DOHH2 (cell line): ENCODE data around the gene ADARB1.

Experiments used
- H3F3A ChIP-seq: fragments of 200-600 bp; sonication (generic), shearing (Covaris generic); 2 replicates; pipeline ENCODE4 v1.6.0; 2016; ENCODE audit warnings: antibody characterized with exemption, mild to moderate bottlenecking; ENCODE audit not compliant: control insufficient read depth, insufficient read depth
- H3K27ac ChIP-seq: fragments of 200-600 bp; sonication (generic); 2 replicates; pipeline ENCODE4 v1.5.1; 2014; ENCODE audit warnings: low read depth, mild to moderate bottlenecking, low read length, moderate library complexity
- H3K27me3 ChIP-seq: fragments of 200-600 bp; sonication (generic); 2 replicates; pipeline ENCODE4 v1.6.1; 2014; ENCODE audit warnings: mild to moderate bottlenecking, low read length, mixed read lengths; ENCODE audit not compliant: control insufficient read depth
- H3K36me3 ChIP-seq: fragments of 200-600 bp; sonication (generic); 2 replicates; pipeline ENCODE4 v1.6.1; 2014; ENCODE audit warnings: mild to moderate bottlenecking, low read length, moderate library complexity, mixed read lengths; ENCODE audit not compliant: control insufficient read depth
- H3K4me1 ChIP-seq: fragments of 200-600 bp; sonication (generic); 2 replicates; pipeline ENCODE4 v1.6.1; 2014; ENCODE audit warnings: mild to moderate bottlenecking, low read length, mixed read lengths; ENCODE audit not compliant: control insufficient read depth
- H3K4me2 ChIP-seq: fragments of 200-600 bp; sonication (generic); 2 replicates; pipeline ENCODE4 v1.6.0; 2014; ENCODE audit warnings: mild to moderate bottlenecking, low read length, moderate library complexity
- H3K4me3 ChIP-seq: fragments of 200-600 bp; sonication (generic); 2 replicates; pipeline ENCODE4 v1.5.1; 2014; ENCODE audit warnings: mild to moderate bottlenecking, low read length, mixed read lengths
- H3K79me2 ChIP-seq: fragments of 200-600 bp; sonication (generic); 2 replicates; pipeline ENCODE4 v1.6.1; 2014; ENCODE audit warnings: mild to moderate bottlenecking, low read length, mixed read lengths; ENCODE audit not compliant: control insufficient read depth
- H3K9me2 ChIP-seq: fragments of 200-600 bp; sonication (generic); replicated peaks from 2 replicates; pipeline ENCODE4 v1.6.1; 2014; ENCODE audit warnings: mild to moderate bottlenecking, low read length, mixed read lengths; ENCODE audit not compliant: control insufficient read depth
- H3K9me3 ChIP-seq: fragments of 200-600 bp; sonication (generic); 2 replicates; pipeline ENCODE4 v1.6.1; 2014; ENCODE audit warnings: antibody characterized with exemption, low read length, mixed read lengths; ENCODE audit not compliant: control insufficient read depth, insufficient read depth
- H4K20me1 ChIP-seq: fragments of 200-600 bp; sonication (generic); 2 replicates; pipeline ENCODE4 v1.6.0; 2014; ENCODE audit warnings: low read depth, mild to moderate bottlenecking, antibody characterized with exemption, low read length, moderate library complexity; ENCODE audit not compliant: control insufficient read depth, insufficient read depth
- CTCF ChIP-seq: fragments of 200-600 bp; sonication (generic); IDR thresholded peaks from one replicate; pipeline ENCODE4 v1.5.1; 2014; ENCODE audit warnings: antibody characterized with exemption, mild to moderate bottlenecking, low read depth, low read length; ENCODE audit not compliant: poor library complexity, severe bottlenecking
- EZH2phosphoT487 ChIP-seq: fragments of 200-600 bp; sonication (generic); IDR thresholded peaks from 2 replicates; pipeline ENCODE4 v1.6.1; 2017; ENCODE audit warnings: borderline replicate concordance, mild to moderate bottlenecking, antibody characterized with exemption, low read length, moderate library complexity, mixed read lengths

ADARB1 gene

GRCh38 chr21:45029948-45030681 lies 44.3 kb upstream of the ADARB1 start:
- H3K79me2 ChIP-seq = no peaks in the 10 kb centered on the region
- peaks cover 6% of the 10 kb centered on the region; the same call in 1 of the 2 replicates for H3K27me3 ChIP-seq
- no peak for TF ChIP-seq CTCF
- TF ChIP-seq EZH2phosphoT487 = no peak
- H3K4me3 ChIP-seq = no peak overlapping the region
- H3K36me3 ChIP-seq = no peaks in the 10 kb centered on the region
- no peaks in the 10 kb centered on the region for H4K20me1 ChIP-seq
- no peaks in the 10 kb centered on the region for H3F3A ChIP-seq
- H3K9me3 ChIP-seq = no peaks in the 10 kb centered on the region
- no peaks in the 10 kb centered on the region for H3K9me2 ChIP-seq
- no peak overlapping the region for H3K4me2 ChIP-seq
- H3K4me1 ChIP-seq = no peaks in the 10 kb centered on the region
- H3K27ac ChIP-seq = no peak overlapping the region

GRCh38 chr21:45030682-45031570 lies 43.5 kb upstream of the ADARB1 start:
- no peak for TF ChIP-seq EZH2phosphoT487
- H3K4me2 ChIP-seq = no peak overlapping the region
- no peaks in the 10 kb centered on the region for H3K79me2 ChIP-seq
- peaks cover 6% of the 10 kb centered on the region; the same call in 1 of the 2 replicates for H3K27me3 ChIP-seq
- H3K4me1 ChIP-seq = no peaks in the 10 kb centered on the region
- H3F3A ChIP-seq = no peaks in the 10 kb centered on the region
- H3K27ac ChIP-seq = no peak overlapping the region
- H3K4me3 ChIP-seq = no peak overlapping the region
- H3K9me2 ChIP-seq = no peaks in the 10 kb centered on the region
- no peaks in the 10 kb centered on the region for H3K9me3 ChIP-seq
- no peaks in the 10 kb centered on the region for H3K36me3 ChIP-seq
- H4K20me1 ChIP-seq = no peaks in the 10 kb centered on the region

- Histone ChIP-seq H4K20me1 (no peaks in the 10 kb centered on the region), H3K4me2 (no peak overlapping the region), H3F3A (no peaks in the 10 kb centered on the region), H3K36me3 (no peaks in the 10 kb centered on the region), H3K79me2 (no peaks in the 10 kb centered on the region), H3K4me3 (no peak overlapping the region), H3K9me2 (no peaks in the 10 kb centered on the region), H3K27ac (no peak overlapping the region), H3K4me1 (no peaks in the 10 kb centered on the region), H3K9me3 (peaks cover 3% of the 10 kb centered on the region; the same call in 1 of the 2 replicates), H3K27me3 (peaks cover 6% of the 10 kb centered on the region; the same call in 1 of the 2 replicates)
- TF ChIP-seq CTCF (no peak), EZH2phosphoT487 (no peak)
Measured at GRCh38 chr21:45031571-45032191, 42.7 kb upstream of the ADARB1 start.
